SJCRH30 (cell line): Measurements from ENCODE around the gene AARSD1. TPM values are rescaled to one million over a fixed set of nuclear protein-coding genes. Genes with fewer than 3 reads are reported as not detected.
A peak's percentile ranks its signal among the peaks of the same experiment; 100 is the strongest.
"Not testable (repeated sequence)": the region's sequence is repeated elsewhere in the genome, so short reads cannot be mapped to it uniquely, and the experiment has no call there.

Experiments used
- DNase-seq, 2 experiments: peaks; one replicate each; pipeline ENCODE4 v3.0.0-alpha.2; 2015 to 2020
- H3K27ac ChIP-seq: fragments of 250-450 bp; sonication (Bioruptor Pico); 2 replicates; pipeline ENCODE4 v1.5.1; 2020; ENCODE audit warnings: mild to moderate bottlenecking, moderate library complexity
- H3K27me3 ChIP-seq: fragments of 250-450 bp; sonication (Bioruptor Pico); 2 replicates; pipeline ENCODE4 v1.5.1; 2020; ENCODE audit warnings: mild to moderate bottlenecking, moderate library complexity
- H3K36me3 ChIP-seq: fragments of 250-450 bp; sonication (Bioruptor Pico); 2 replicates; pipeline ENCODE4 v1.5.1; 2020; ENCODE audit warnings: mild to moderate bottlenecking, moderate library complexity
- H3K4me1 ChIP-seq: fragments of 250-450 bp; sonication (Bioruptor Pico); 2 replicates; pipeline ENCODE4 v1.5.1; 2020; ENCODE audit warnings: mild to moderate bottlenecking, moderate library complexity
- H3K4me3 ChIP-seq: fragments of 250-450 bp; sonication (Bioruptor Pico); 2 replicates; pipeline ENCODE4 v1.5.1; 2020; ENCODE audit warnings: mild to moderate bottlenecking, moderate library complexity
- H3K9me3 ChIP-seq: fragments of 250-450 bp; sonication (Bioruptor Pico); replicated peaks from 2 replicates; pipeline ENCODE4 v1.5.1; 2020; ENCODE audit warnings: mild to moderate bottlenecking, moderate library complexity
- total RNA-seq: library from RNA; depleted of rRNA; stranded (reverse); fragments of >200 nt; shearing (Covaris generic); gene quantifications from 2 replicates; pipeline ENCODE4 v1.2.3, GENCODE V29; 2014

Gene AARSD1
- total RNA-seq, 1 experiment from 2014 or later, result 29.4 TPM

GRCh38 chr17:42991471-42991870 is 27.2 kb upstream of the AARSD1 start:
- H3K4me1 ChIP-seq, result no peaks in the 10 kb centered on the region
- no peak overlapping the region for H3K4me3 ChIP-seq
- no peaks in the 10 kb centered on the region for H3K9me3 ChIP-seq
- H3K36me3 ChIP-seq, result peaks cover 41% of the 10 kb centered on the region
- no peak for DNase-seq
- H3K27me3 ChIP-seq, result no peaks in the 10 kb centered on the region
- H3K27ac ChIP-seq, result no peak overlapping the region

GRCh38 chr17:42989726-42990652 is 25.7 kb upstream of the AARSD1 start:
- Histone ChIP-seq H3K27ac (no peak overlapping the region), H3K36me3 (peaks cover 41% of the 10 kb centered on the region)

GRCh38 chr17:42989141-42989540 is 24.9 kb upstream of the AARSD1 start:
- H3K4me1 ChIP-seq, result no peaks in the 10 kb centered on the region
- H3K27ac ChIP-seq, result no peak overlapping the region
- no peaks in the 10 kb centered on the region for H3K27me3 ChIP-seq
- H3K4me3 ChIP-seq, result no peak overlapping the region
- no peak for DNase-seq
- no peaks in the 10 kb centered on the region for H3K9me3 ChIP-seq
- peaks cover 41% of the 10 kb centered on the region for H3K36me3 ChIP-seq

More at GRCh38 chr17:42989726-42990652, 25.7 kb upstream of the AARSD1 start:
- Histone ChIP-seq H3K27me3 (no peaks in the 10 kb centered on the region), H3K9me3 (no peaks in the 10 kb centered on the region), H3K4me1 (no peaks in the 10 kb centered on the region), H3K4me3 (no peak overlapping the region)
- no peak for DNase-seq

GRCh38 chr17:42985225-42985624 is 21.0 kb upstream of the AARSD1 start:
- peaks cover 20% of the 10 kb centered on the region for H3K36me3 ChIP-seq

GRCh38 chr17:42982266-42982665 is 18.0 kb upstream of the AARSD1 start:
- Histone ChIP-seq H3K27ac (no peak overlapping the region), H3K9me3 (no peaks in the 10 kb centered on the region), H3K36me3 (peaks cover 5% of the 10 kb centered on the region), H3K4me3 (no peak overlapping the region), H3K27me3 (no peaks in the 10 kb centered on the region), H3K4me1 (0 out of 2 replicates have a peak, but pooled peaks cover 6% of the 10 kb centered on the region)
- no peak for DNase-seq

More at GRCh38 chr17:42985225-42985624, 21.0 kb upstream of the AARSD1 start:
- no peak overlapping the region for H3K27ac ChIP-seq
- no peaks in the 10 kb centered on the region for H3K27me3 ChIP-seq
- no peak overlapping the region for H3K4me3 ChIP-seq
- H3K4me1 ChIP-seq, result no peaks in the 10 kb centered on the region
- no peaks in the 10 kb centered on the region for H3K9me3 ChIP-seq
- no peak for DNase-seq

- DNase-seq, result peak; percentile 40 to 55
- no peak overlapping the region; the same call in 1 of the 2 replicates for H3K27ac ChIP-seq
- no peaks in the 10 kb centered on the region for H3K36me3 ChIP-seq
- H3K4me3 ChIP-seq, result peak overlapping the region; percentile 84
- H3K4me1 ChIP-seq, result 0 out of 2 replicates have a peak, but pooled peaks cover 6% of the 10 kb centered on the region
- no peaks in the 10 kb centered on the region for H3K27me3 ChIP-seq
- H3K9me3 ChIP-seq, result no peaks in the 10 kb centered on the region
Observed at GRCh38 chr17:42980766-42981397, 16.6 kb upstream of the AARSD1 start.

GRCh38 chr17:42980274-42980765 is 16.1 kb upstream of the AARSD1 start, which contains the start of gene RUNDC1:
RUNDC1 (plus strand) TSS chr17:42980565; CDS start chr17:42980577, 12 bp downstream.
- DNase-seq, result peak; percentile 90 to 92
- 0 out of 2 replicates have a peak, but pooled peaks cover 6% of the 10 kb centered on the region for H3K4me1 ChIP-seq
- peak within 1 kb of the TSS; percentile 54 for H3K27ac ChIP-seq
- no peaks in the 10 kb centered on the region for H3K27me3 ChIP-seq
- no peaks in the 10 kb centered on the region for H3K9me3 ChIP-seq
- no peaks in the 10 kb centered on the region for H3K36me3 ChIP-seq
- peak within 1 kb of the TSS; percentile 84 for H3K4me3 ChIP-seq

GRCh38 chr17:42979511-42980273 is 15.4 kb upstream of the AARSD1 start, which contains the start of gene PTGES3L:
PTGES3L (minus strand) TSS chr17:42980080; CDS start chr17:42980053, 27 bp downstream.
- peak within 1 kb of the TSS; percentile 84 for H3K4me3 ChIP-seq
- H3K27me3 ChIP-seq, result no peaks in the 10 kb centered on the region
- H3K4me1 ChIP-seq, result 0 out of 2 replicates have a peak, but pooled peaks cover 6% of the 10 kb centered on the region
- H3K27ac ChIP-seq, result peak within 1 kb of the TSS; percentile 54
- peak; percentile 88 to 91 for DNase-seq
- no peaks in the 10 kb centered on the region for H3K9me3 ChIP-seq
- H3K36me3 ChIP-seq, result no peaks in the 10 kb centered on the region

GRCh38 chr17:42975701-42976100 is 11.4 kb upstream of the AARSD1 start:
- not testable (repeated sequence) for H3K27ac ChIP-seq, DNase-seq, H3K36me3 ChIP-seq, H3K9me3 ChIP-seq, H3K4me1 ChIP-seq, H3K4me3 ChIP-seq, H3K27me3 ChIP-seq

- H3K27me3 ChIP-seq, result no peaks in the 10 kb centered on the region
- H3K27ac ChIP-seq, result no peak overlapping the region
- H3K36me3 ChIP-seq, result no peaks in the 10 kb centered on the region
- no peak for DNase-seq
- H3K9me3 ChIP-seq, result no peaks in the 10 kb centered on the region
- H3K4me1 ChIP-seq, result 0 out of 2 replicates have a peak, but pooled peaks cover 6% of the 10 kb centered on the region
- H3K4me3 ChIP-seq, result no peak overlapping the region
Observed at GRCh38 chr17:42975265-42975664, 11.0 kb upstream of the AARSD1 start.

GRCh38 chr17:42973323-42973722 is 9.1 kb upstream of the AARSD1 start:
- H3K36me3 ChIP-seq, H3K27ac ChIP-seq, H3K4me1 ChIP-seq, DNase-seq, H3K4me3 ChIP-seq, H3K9me3 ChIP-seq, H3K27me3 ChIP-seq: not testable (repeated sequence)

GRCh38 chr17:42971589-42971988 is 7.3 kb upstream of the AARSD1 start:
- H3K27me3 ChIP-seq, result no peaks in the 10 kb centered on the region
- no peak for DNase-seq
- H3K36me3 ChIP-seq, result no peaks in the 10 kb centered on the region
- no peak overlapping the region for H3K4me3 ChIP-seq
- no peaks in the 10 kb centered on the region for H3K9me3 ChIP-seq
- H3K27ac ChIP-seq, result no peak overlapping the region
- no peaks in the 10 kb centered on the region for H3K4me1 ChIP-seq

GRCh38 chr17:42969001-42969581 is 4.8 kb upstream of the AARSD1 start:
- DNase-seq, result peak in 1 of 2 experiments; percentile 29
- H3K4me1 ChIP-seq, result no peaks in the 10 kb centered on the region
- H3K4me3 ChIP-seq, result no peak overlapping the region
- no peak overlapping the region for H3K27ac ChIP-seq
- H3K36me3 ChIP-seq, result no peaks in the 10 kb centered on the region
- no peaks in the 10 kb centered on the region for H3K27me3 ChIP-seq
- no peaks in the 10 kb centered on the region for H3K9me3 ChIP-seq

GRCh38 chr17:42967925-42968324 is 3.7 kb upstream of the AARSD1 start:
- Histone ChIP-seq H3K4me1 (no peaks in the 10 kb centered on the region), H3K36me3 (no peaks in the 10 kb centered on the region), H3K27ac (no peak overlapping the region), H3K9me3 (no peaks in the 10 kb centered on the region), H3K27me3 (no peaks in the 10 kb centered on the region), H3K4me3 (no peak overlapping the region)
- no peak for DNase-seq
